Panc1 (cell line): ENCODE measurements around the gene SUPT20H. TPM values are rescaled to one million over a fixed set of nuclear protein-coding genes. Genes with fewer than 3 reads are reported as not detected.

Experiments used
- total RNA-seq: library from RNA; stranded (reverse); gene quantifications from one replicate; pipeline ENCODE4 v1.2.1, GENCODE V29; 2021; ENCODE audit not compliant: unreplicated experiment

Gene SUPT20H
- total RNA-seq, 1 experiment from 2014 or later: 32.9 TPM

Other genes starting within 250 kb of the SUPT20H start
- gene RFXAP, start 240.5 kb downstream of the SUPT20H start, total RNA-seq: 2.9 TPM
- gene SMAD9, start 139.4 kb downstream of the SUPT20H start, total RNA-seq: 2.4 TPM
- 19.3 TPM for gene ALG5, start 60.3 kb downstream of the SUPT20H start, total RNA-seq
- gene EXOSC8, start 58.9 kb downstream of the SUPT20H start, total RNA-seq: 40.0 TPM
- gene CSNK1A1L, start 46.0 kb upstream of the SUPT20H start, total RNA-seq: not detected